ENCODE data around the gene OXCT2.

DNA sequence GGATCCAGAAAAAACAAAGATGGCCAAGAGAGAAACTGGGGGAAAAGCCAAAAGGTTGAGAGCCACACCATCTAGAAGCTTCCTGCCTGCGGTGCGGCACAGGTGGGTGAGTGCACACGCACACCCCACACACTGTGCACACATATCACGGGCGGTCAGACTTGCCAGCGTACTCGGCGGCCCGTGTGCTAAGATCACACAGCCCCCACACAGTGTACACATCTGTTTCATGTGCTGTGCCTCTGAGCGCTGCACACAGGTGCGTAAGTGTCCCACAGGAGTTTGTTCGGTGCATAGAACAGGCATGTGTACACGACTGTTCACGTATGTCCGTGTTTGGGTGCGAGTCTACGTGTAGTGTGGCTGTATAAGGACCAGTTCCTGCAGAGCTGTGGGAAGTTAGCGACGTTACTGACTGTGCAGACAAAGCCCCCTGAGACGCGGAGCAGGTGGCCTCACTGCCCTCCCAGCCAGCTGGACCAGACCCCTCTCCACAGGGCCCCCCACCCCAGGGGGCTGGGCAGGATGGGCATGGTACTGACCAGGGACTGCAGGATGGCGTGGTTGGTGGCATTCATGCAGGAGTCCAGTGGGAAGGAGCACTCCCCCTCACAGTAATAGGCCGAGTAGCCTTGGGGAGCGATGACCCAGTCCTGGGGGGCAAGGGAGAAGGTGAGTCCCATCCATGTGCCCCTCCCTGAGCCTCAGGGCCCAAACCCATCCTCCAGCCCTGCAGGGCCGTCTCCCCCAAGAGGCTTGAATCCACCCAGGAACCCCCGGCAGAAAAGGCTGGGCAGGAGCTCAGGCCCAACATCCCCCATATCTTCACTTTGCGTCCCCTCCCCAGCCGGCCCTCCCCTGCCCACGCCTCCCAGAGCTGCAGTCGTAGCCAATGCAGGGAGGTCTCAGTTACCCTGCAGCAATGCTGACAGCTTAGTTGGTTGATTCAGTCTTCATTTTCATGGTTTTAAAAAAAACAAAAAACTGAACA lies 8.3 kb downstream of the OXCT2 start:
- TF ChIP-seq, protein P1, sequence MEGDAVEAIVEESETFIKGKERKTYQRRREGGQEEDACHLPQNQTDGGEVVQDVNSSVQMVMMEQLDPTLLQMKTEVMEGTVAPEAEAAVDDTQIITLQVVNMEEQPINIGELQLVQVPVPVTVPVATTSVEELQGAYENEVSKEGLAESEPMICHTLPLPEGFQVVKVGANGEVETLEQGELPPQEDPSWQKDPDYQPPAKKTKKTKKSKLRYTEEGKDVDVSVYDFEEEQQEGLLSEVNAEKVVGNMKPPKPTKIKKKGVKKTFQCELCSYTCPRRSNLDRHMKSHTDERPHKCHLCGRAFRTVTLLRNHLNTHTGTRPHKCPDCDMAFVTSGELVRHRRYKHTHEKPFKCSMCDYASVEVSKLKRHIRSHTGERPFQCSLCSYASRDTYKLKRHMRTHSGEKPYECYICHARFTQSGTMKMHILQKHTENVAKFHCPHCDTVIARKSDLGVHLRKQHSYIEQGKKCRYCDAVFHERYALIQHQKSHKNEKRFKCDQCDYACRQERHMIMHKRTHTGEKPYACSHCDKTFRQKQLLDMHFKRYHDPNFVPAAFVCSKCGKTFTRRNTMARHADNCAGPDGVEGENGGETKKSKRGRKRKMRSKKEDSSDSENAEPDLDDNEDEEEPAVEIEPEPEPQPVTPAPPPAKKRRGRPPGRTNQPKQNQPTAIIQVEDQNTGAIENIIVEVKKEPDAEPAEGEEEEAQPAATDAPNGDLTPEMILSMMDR (IDR thresholded peaks at IDR 0.05; ENCODE audit: poor library complexity, severe bottlenecking), result no peak
- TF ChIP-seq, protein P2, sequence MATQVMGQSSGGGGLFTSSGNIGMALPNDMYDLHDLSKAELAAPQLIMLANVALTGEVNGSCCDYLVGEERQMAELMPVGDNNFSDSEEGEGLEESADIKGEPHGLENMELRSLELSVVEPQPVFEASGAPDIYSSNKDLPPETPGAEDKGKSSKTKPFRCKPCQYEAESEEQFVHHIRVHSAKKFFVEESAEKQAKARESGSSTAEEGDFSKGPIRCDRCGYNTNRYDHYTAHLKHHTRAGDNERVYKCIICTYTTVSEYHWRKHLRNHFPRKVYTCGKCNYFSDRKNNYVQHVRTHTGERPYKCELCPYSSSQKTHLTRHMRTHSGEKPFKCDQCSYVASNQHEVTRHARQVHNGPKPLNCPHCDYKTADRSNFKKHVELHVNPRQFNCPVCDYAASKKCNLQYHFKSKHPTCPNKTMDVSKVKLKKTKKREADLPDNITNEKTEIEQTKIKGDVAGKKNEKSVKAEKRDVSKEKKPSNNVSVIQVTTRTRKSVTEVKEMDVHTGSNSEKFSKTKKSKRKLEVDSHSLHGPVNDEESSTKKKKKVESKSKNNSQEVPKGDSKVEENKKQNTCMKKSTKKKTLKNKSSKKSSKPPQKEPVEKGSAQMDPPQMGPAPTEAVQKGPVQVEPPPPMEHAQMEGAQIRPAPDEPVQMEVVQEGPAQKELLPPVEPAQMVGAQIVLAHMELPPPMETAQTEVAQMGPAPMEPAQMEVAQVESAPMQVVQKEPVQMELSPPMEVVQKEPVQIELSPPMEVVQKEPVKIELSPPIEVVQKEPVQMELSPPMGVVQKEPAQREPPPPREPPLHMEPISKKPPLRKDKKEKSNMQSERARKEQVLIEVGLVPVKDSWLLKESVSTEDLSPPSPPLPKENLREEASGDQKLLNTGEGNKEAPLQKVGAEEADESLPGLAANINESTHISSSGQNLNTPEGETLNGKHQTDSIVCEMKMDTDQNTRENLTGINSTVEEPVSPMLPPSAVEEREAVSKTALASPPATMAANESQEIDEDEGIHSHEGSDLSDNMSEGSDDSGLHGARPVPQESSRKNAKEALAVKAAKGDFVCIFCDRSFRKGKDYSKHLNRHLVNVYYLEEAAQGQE (IDR thresholded peaks at IDR 0.05; ENCODE audit: borderline replicate concordance), result no peak
- TF ChIP-seq EP300 (conservative IDR thresholded peaks at IDR 0.05; ENCODE audit: poor library complexity, severe bottlenecking) (no peak), EZH2 (IDR thresholded peaks at IDR 0.05; ENCODE audit: borderline replicate concordance, insufficient read depth, low read length, poor library complexity, severe bottlenecking) (no peak), RAD21 (conservative IDR thresholded peaks at IDR 0.05) (no peak), TAF1 (IDR thresholded peaks at IDR 0.05; ENCODE audit: low read depth) (no peak), POLR2AphosphoS5 (IDR thresholded peaks at IDR 0.05) (no peak)
